ENCODE results near the gene BCLAF3.

Gene BCLAF3

DNA sequence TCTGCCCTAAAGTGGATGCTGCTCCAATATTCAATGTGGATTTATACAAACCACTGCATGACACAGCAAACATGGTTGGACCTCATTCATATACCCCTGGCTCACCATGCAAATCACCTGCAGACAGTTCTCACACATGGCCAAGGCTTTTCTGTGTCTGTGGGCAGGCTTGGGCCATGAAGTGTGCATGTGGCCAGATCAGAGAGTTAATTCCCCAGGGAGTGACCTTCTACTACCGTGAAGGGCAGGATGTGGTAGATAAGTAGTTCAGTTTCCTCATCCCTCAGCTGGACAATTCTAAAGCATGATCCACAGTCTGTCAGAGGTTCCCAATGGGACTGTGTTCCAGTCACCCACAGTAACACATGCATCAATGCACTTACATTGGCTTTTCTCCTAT lies 24.6 kb upstream of the BCLAF3 start:
- Histone ChIP-seq H3K36me3 (ENCODE audit: insufficient read depth, low read length) (peaks cover 10% of the 10 kb centered on the region), H3K27ac (ENCODE audit: low read depth, low read length) (no peak overlapping the region), H3K27me3 (ENCODE audit: insufficient read depth, low read length) (no peaks in the 10 kb centered on the region), H3K79me2 (ENCODE audit: control insufficient read depth, insufficient read depth, low read length, unreplicated experiment) (no peaks in the 10 kb centered on the region), H3K4me1 (ENCODE audit: control insufficient read depth, insufficient read depth, low read length, unreplicated experiment) (no peaks in the 10 kb centered on the region), H3K4me3 (ENCODE audit: low read depth, low read length) (no peak overlapping the region), H2AFZ (ENCODE audit: low read length, unreplicated experiment) (no peak overlapping the region)

DNA sequence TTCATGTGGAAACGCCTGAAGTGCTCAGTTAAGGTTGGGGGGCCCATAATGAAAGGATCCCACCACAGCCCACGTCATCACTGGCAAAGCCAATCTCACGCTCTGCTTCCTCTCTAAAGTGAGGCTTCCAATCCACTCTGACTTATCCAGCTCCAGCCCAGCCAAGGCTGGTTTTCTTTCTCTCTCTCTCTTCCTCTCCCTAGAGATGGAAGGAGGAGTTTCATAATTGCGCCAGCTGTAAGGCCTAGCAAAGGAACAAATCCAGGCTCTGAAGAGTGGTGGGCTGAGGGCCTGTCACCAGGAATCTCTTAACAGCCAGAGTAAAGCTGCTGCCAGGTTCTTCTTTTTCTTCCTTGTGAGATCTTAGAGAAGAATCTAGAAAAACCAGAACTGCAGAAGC lies 20.7 kb upstream of the BCLAF3 start:
- H2AFZ ChIP-seq (ENCODE audit: low read length, unreplicated experiment), result no peak overlapping the region
- peaks cover 8% of the 10 kb centered on the region for H3K36me3 ChIP-seq (ENCODE audit: insufficient read depth, low read length)
- H3K27ac ChIP-seq (ENCODE audit: low read depth, low read length), result no peak overlapping the region
- H3K4me1 ChIP-seq (ENCODE audit: control insufficient read depth, insufficient read depth, low read length, unreplicated experiment), result no peaks in the 10 kb centered on the region
- no peak overlapping the region for H3K4me3 ChIP-seq (ENCODE audit: low read depth, low read length)
- H3K79me2 ChIP-seq (ENCODE audit: control insufficient read depth, insufficient read depth, low read length, unreplicated experiment), result no peaks in the 10 kb centered on the region
- H3K27me3 ChIP-seq (ENCODE audit: insufficient read depth, low read length), result no peaks in the 10 kb centered on the region

DNA sequence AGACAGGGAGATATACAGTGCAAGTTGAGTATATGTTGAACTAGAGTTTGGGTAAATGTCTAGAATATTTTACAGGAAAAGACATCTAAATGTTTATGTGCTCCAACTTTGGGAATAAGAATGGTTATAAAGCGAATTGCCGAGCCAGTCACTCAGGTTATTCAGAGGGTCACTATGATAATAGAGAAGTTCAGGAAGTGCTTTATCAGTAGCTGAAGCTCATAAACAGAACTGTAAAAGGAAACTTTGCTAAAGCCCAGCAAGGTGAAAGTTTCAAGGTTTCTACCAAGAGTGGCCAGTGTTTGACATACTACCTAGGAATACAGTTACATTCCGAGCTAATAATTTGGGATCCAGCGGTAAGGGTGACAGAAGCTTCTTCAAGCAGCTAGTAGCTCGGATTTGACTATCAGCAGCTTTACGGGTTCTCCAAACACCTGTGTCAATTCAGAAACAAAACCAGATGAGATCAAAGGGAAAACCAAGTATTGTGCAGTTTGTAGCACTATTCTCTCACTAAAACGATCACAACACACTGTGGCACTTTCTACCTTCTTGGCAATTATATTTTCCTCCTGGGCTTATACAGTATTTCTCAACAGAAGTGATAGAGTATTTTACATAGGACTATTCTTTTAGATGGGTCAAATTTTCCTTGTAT lies 17.2 kb upstream of the BCLAF3 start:
- no peak overlapping the region for H2AFZ ChIP-seq (ENCODE audit: low read length, unreplicated experiment)
- H3K27ac ChIP-seq (ENCODE audit: low read depth, low read length), result no peak overlapping the region
- no peaks in the 10 kb centered on the region for H3K36me3 ChIP-seq (ENCODE audit: insufficient read depth, low read length)
- no peak overlapping the region for H3K4me3 ChIP-seq (ENCODE audit: low read depth, low read length)
- no peaks in the 10 kb centered on the region for H3K27me3 ChIP-seq (ENCODE audit: insufficient read depth, low read length)
- no peaks in the 10 kb centered on the region for H3K4me1 ChIP-seq (ENCODE audit: control insufficient read depth, insufficient read depth, low read length, unreplicated experiment)
- no peaks in the 10 kb centered on the region for H3K79me2 ChIP-seq (ENCODE audit: control insufficient read depth, insufficient read depth, low read length, unreplicated experiment)

DNA sequence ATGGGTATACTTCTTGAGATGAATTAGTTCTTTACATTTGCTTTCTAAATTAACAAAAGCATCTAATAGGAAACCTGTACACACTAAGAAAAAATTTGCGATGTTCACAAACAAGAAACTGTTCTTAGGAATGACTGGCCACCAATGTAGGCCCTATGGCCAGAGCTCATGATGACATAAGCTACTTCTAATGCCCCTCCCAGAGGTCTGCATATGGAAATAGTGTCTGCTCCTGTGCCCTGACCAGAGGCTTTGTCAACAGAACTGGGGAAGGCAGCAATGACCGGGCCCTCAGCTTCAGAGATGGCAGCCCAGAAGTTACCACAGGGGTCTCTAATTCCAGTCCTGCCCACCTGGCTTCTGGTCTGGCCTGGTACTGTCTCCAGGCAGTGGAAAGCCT lies 15.0 kb upstream of the BCLAF3 start:
- no peaks in the 10 kb centered on the region for H3K36me3 ChIP-seq (ENCODE audit: insufficient read depth, low read length)
- H3K4me3 ChIP-seq (ENCODE audit: low read depth, low read length), result no peak overlapping the region
- no peaks in the 10 kb centered on the region for H3K4me1 ChIP-seq (ENCODE audit: control insufficient read depth, insufficient read depth, low read length, unreplicated experiment)
- no peak overlapping the region for H2AFZ ChIP-seq (ENCODE audit: low read length, unreplicated experiment)
- H3K27me3 ChIP-seq (ENCODE audit: insufficient read depth, low read length), result no peaks in the 10 kb centered on the region
- no peaks in the 10 kb centered on the region for H3K79me2 ChIP-seq (ENCODE audit: control insufficient read depth, insufficient read depth, low read length, unreplicated experiment)
- no peak overlapping the region for H3K27ac ChIP-seq (ENCODE audit: low read depth, low read length)

DNA sequence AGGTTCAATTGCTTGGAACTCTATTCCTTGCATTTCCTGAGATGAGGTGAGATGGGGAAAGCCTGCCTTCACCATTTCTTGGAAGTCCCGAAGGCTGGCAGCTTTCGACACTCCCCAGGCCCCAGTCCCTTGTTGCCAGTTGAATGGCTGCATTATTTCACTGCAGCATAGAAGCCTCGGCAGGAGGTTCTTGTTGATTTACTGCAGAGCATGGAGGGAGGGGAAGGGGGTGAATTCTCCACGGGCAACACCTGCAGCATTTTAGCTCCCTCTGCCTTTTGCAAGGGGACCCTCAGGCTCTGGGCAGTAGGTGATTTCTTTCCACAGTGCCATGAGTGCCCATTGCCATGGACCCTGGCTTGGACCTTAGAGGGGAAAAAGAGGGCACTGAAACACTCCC lies 10.7 kb upstream of the BCLAF3 start:
- Histone ChIP-seq H2AFZ (ENCODE audit: low read length, unreplicated experiment) (no peak overlapping the region), H3K4me3 (ENCODE audit: low read depth, low read length) (no peak overlapping the region), H3K36me3 (ENCODE audit: insufficient read depth, low read length) (no peaks in the 10 kb centered on the region), H3K27ac (ENCODE audit: low read depth, low read length) (no peak overlapping the region), H3K4me1 (ENCODE audit: control insufficient read depth, insufficient read depth, low read length, unreplicated experiment) (no peaks in the 10 kb centered on the region), H3K79me2 (ENCODE audit: control insufficient read depth, insufficient read depth, low read length, unreplicated experiment) (no peaks in the 10 kb centered on the region), H3K27me3 (ENCODE audit: insufficient read depth, low read length) (no peaks in the 10 kb centered on the region)

DNA sequence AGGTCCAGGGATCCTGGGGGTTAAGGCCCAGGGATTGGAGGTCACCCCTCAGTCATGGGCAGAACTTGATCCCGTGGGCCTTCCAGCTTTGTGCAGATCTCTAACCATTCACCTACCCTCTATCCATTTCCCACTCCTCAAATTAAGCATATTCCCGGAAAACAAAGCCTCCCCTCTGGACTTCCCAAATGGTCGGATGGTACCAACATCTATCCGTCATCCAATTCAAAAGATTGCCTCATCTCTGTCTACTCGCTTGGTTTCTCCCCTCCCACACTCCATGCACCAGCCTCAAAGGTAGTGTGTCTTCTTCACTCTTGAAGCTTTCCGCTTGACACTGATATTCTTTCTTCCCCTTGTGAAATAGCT lies 473 bp upstream of the BCLAF3 start:
- H2AFZ ChIP-seq (ENCODE audit: low read length, unreplicated experiment), result peak overlapping the region; percentile 100
- 0 out of 2 replicates have a peak, but pooled peaks cover under 1% of the 10 kb centered on the region for H3K36me3 ChIP-seq (ENCODE audit: insufficient read depth, low read length)
- H3K27me3 ChIP-seq (ENCODE audit: insufficient read depth, low read length), result no peaks in the 10 kb centered on the region
- peaks cover 4% of the 10 kb centered on the region for H3K4me1 ChIP-seq (ENCODE audit: control insufficient read depth, insufficient read depth, low read length, unreplicated experiment)
- peak overlapping the region; percentile 62 for H3K4me3 ChIP-seq (ENCODE audit: low read depth, low read length)
- H3K27ac ChIP-seq (ENCODE audit: low read depth, low read length), result no peak overlapping the region
- H3K79me2 ChIP-seq (ENCODE audit: control insufficient read depth, insufficient read depth, low read length, unreplicated experiment), result peaks cover 17% of the 10 kb centered on the region

DNA sequence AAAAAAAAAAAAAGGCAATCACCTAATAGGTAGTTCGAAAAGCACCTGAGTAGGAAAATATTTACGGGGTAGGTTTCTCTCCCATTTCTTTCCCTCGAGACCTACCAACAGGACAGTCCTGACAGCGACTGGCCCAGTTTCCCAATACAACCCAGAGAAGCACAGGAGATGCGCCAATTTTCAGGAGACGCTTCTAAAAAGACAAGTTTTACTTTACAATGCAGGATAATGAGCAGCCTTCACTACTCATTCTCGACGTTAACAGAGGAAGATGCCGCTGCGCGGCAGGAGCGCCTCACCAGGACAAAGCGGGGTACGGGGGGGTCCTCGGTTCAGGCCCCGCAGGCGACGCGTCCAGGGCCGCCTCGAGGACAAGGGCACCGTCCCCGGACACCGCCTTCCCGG lies 708 bp downstream of the BCLAF3 start:
- Histone ChIP-seq H3K36me3 (ENCODE audit: insufficient read depth, low read length) (0 out of 2 replicates have a peak, but pooled peaks cover 3% of the 10 kb centered on the region), H3K4me1 (ENCODE audit: control insufficient read depth, insufficient read depth, low read length, unreplicated experiment) (peaks cover 4% of the 10 kb centered on the region), H3K27me3 (ENCODE audit: insufficient read depth, low read length) (no peaks in the 10 kb centered on the region), H3K79me2 (ENCODE audit: control insufficient read depth, insufficient read depth, low read length, unreplicated experiment) (peaks cover 20% of the 10 kb centered on the region), H3K27ac (ENCODE audit: low read depth, low read length) (no peak overlapping the region), H3K4me3 (ENCODE audit: low read depth, low read length) (peak overlapping the region; percentile 97), H2AFZ (ENCODE audit: low read length, unreplicated experiment) (peak overlapping the region; percentile 75)

DNA sequence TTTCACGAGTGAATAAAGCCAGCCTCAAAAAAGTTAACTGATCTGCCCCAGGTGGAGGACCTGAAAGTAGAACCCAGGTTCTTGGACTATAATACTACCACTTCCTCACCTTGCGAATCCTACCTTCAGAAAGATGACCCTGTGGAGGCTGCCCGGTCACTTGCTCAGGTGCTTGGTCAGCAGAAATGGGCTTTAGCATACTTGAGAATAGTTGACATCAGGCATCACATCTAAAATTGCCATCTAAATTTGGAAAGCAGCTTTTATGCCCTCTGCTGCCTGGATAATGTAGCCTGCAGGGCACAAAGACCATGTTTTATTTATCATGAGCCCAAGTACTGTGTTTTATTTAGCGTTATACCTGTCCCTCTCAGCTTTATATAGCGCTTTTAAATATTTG lies 3.0 kb downstream of the BCLAF3 start:
- Histone ChIP-seq H3K4me1 (ENCODE audit: control insufficient read depth, insufficient read depth, low read length, unreplicated experiment) (peaks cover 4% of the 10 kb centered on the region), H3K27ac (ENCODE audit: low read depth, low read length) (no peak overlapping the region), H3K79me2 (ENCODE audit: control insufficient read depth, insufficient read depth, low read length, unreplicated experiment) (peaks cover 20% of the 10 kb centered on the region), H3K36me3 (ENCODE audit: insufficient read depth, low read length) (0 out of 2 replicates have a peak, but pooled peaks cover 3% of the 10 kb centered on the region), H3K4me3 (ENCODE audit: low read depth, low read length) (no peak overlapping the region), H2AFZ (ENCODE audit: low read length, unreplicated experiment) (no peak overlapping the region), H3K27me3 (ENCODE audit: insufficient read depth, low read length) (no peaks in the 10 kb centered on the region)

DNA sequence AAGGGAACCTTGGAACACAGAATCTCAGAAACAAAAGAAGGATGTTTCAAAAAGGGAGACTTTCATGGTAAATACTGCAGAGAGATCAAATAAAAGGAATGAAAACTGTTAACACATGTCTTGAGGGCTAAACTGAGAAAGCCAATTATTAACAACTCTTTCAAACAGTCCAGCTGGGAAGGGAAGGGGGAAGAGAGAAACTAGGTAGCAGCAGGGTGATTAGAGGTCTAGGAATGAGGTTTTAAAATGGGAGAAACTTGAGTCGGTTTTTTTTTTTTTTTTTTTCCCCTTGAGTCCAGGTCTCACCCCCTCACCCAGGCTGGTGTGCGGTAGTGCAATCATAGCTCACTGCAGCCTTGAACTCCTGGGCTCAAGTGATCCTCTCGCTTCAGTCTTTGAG lies 4.3 kb downstream of the BCLAF3 start:
- H3K27me3 ChIP-seq (ENCODE audit: insufficient read depth, low read length), result no peaks in the 10 kb centered on the region
- H3K36me3 ChIP-seq (ENCODE audit: insufficient read depth, low read length), result 0 out of 2 replicates have a peak, but pooled peaks cover 3% of the 10 kb centered on the region
- H3K4me3 ChIP-seq (ENCODE audit: low read depth, low read length), result no peak overlapping the region
- H3K79me2 ChIP-seq (ENCODE audit: control insufficient read depth, insufficient read depth, low read length, unreplicated experiment), result peaks cover 26% of the 10 kb centered on the region
- H2AFZ ChIP-seq (ENCODE audit: low read length, unreplicated experiment), result no peak overlapping the region
- peaks cover 11% of the 10 kb centered on the region for H3K4me1 ChIP-seq (ENCODE audit: control insufficient read depth, insufficient read depth, low read length, unreplicated experiment)
- no peak overlapping the region for H3K27ac ChIP-seq (ENCODE audit: low read depth, low read length)

DNA sequence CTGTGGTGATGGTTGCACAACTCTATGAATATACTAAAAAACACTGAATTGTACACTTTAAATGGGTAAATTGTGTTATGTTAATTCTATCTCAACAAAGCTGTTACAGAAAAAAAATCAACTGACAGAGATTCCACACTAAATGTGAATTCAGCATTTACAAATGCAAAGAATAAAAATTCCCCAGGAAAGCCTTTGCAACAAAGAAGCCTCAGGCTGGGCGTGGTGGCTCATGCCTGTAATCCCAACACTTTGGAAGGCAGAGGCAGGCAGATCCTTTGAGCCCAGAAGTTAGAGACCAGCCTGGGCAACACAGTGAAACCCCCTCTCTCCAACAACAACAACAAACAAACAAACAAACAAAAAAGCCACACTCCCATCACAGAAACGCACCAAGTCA lies 8.9 kb downstream of the BCLAF3 start:
- Histone ChIP-seq H3K4me3 (ENCODE audit: low read depth, low read length) (no peak overlapping the region), H3K4me1 (ENCODE audit: control insufficient read depth, insufficient read depth, low read length, unreplicated experiment) (peaks cover 15% of the 10 kb centered on the region), H3K27me3 (ENCODE audit: insufficient read depth, low read length) (no peaks in the 10 kb centered on the region)

DNA sequence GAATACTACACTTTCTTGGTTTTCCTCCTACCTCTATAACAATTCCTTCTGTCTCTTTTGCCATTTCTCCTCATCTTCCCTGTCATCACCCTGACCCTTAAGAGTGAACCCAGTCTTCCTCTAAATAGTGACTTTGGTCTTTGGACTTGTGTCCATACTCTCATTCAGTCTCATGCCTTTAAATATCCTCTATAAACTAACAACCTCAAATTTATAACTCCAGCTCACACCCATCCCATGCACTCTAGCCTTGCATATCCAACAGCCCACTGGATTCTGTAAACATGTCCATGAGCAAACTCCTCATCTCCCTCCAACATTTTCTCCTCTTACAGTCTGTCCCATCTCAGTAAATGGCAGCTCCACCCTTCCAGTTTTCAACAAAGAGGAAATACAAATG lies 15.0 kb downstream of the BCLAF3 start:
- Histone ChIP-seq H3K27me3 (ENCODE audit: insufficient read depth, low read length) (no peaks in the 10 kb centered on the region), H3K79me2 (ENCODE audit: control insufficient read depth, insufficient read depth, low read length, unreplicated experiment) (peaks cover 13% of the 10 kb centered on the region), H3K4me3 (ENCODE audit: low read depth, low read length) (no peak overlapping the region), H3K27ac (ENCODE audit: low read depth, low read length) (no peak overlapping the region), H3K36me3 (ENCODE audit: insufficient read depth, low read length) (peaks cover 7% of the 10 kb centered on the region; the same call in 1 of the 2 replicates), H3K4me1 (ENCODE audit: control insufficient read depth, insufficient read depth, low read length, unreplicated experiment) (peaks cover under 1% of the 10 kb centered on the region), H2AFZ (ENCODE audit: low read length, unreplicated experiment) (no peak overlapping the region)

More for the DNA sequence above, 8.9 kb downstream of the BCLAF3 start:
- H2AFZ ChIP-seq (ENCODE audit: low read length, unreplicated experiment), result no peak overlapping the region
- peaks cover 19% of the 10 kb centered on the region for H3K79me2 ChIP-seq (ENCODE audit: control insufficient read depth, insufficient read depth, low read length, unreplicated experiment)
- peaks cover 10% of the 10 kb centered on the region; the same call in 1 of the 2 replicates for H3K36me3 ChIP-seq (ENCODE audit: insufficient read depth, low read length)
- H3K27ac ChIP-seq (ENCODE audit: low read depth, low read length), result no peak overlapping the region
